Limb (tissue), 2 donors: ENCODE measurements around the gene TUT1.
"Not testable (repeated sequence)": the region's sequence is repeated elsewhere in the genome, so short reads cannot be mapped to it uniquely, and the experiment has no call there.

Experiments
- DNase-seq, 2 donors: peaks; one replicate each; pipeline ENCODE4 v3.0.0-alpha.2; 2016; ENCODE audit errors: extremely low spot score in 2 of 2

TUT1 gene

DNA sequence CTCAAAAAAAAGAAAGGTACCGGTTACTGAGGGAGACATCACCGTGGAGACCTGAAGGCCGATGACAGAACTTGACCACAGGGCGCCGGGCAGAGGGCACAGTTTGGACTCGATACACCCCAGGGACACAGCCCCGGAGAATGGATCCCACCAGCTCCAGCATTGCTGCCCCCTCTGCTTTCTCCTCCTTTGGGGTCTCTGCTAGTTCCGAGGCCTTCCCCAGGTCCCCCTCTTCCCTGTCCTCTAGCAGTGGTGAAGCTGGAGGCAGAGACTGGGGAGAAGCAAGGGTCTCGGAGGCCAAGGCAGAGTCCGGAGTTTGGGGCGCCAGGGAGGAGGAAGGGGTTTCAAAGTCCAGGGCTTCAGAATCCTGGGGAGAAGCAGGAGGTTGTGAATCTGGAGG lies 12.8 kb downstream of the TUT1 start:
- no peak for DNase-seq

DNA sequence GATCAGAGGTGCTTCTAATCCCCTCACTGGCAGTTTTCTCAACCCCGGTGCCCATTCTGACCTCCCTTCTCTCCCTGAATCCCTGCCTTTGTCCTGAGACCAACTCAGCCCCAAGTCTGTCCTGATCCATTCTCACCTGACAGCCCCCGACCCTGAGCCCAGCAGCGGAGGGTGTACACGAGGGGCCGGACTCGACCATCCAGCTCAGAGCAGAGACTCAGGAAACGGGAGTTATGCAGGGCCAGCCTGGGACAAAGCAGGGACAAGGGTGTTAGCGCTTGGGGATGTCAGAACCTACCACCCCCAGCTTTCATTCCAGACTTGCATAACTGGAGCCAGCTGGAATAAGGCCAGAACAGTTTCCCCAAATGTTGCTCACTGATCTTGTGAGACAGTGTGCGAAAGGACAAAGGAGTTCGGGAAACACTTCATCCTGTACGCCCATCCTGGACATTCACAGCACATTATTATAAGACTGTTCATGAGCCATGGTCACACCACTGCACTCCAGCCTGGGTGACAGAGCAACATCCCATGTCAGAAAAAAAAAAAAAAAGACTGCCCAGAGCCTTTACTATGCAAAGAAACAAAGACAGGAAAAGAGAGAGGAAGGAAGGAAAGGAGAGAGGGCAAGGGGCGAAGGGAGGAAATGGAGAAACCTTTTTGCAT lies 14.1 kb downstream of the TUT1 start:
- DNase-seq = no peak

DNA sequence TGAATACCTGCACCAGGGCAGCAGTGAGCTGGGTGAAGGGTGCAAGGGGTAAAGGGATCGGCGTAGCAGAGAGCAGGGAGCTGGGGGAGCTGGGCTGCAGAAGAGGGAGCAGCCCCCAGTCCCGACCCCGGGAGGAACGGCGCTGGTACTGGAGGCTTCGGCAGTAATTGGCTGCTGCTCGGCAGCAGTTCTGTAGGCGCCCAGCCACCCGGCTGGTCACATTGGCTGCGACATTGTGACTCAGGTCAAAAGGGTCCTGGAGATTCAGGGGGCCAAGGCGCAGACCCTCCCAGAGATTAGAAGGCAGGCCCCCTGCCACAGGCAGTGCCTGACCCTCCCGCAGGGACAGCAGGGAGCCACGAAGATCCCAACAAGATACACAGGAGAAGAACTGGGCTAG lies 15.5 kb downstream of the TUT1 start:
- no peak for DNase-seq

DNA sequence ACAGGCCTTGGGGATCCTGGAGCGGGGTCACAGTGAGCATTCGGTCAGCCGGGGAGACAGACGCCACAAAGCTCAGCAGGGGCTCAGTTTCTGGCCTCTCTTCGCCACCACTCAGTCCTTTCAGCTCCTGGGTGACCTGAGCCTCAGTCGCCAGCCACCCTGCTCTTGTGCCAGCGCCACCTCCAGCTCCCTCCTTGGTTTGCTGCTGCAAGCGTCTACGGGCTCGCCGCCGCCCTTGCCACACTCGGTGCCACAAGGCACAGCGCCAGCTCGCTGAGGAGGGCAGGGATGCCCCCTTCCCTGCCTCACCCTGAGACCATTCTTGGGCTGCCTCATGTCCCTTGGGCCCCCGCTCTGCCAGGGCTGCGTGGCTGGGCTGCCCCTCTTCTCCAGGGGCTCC lies 16.2 kb downstream of the TUT1 start:
- DNase-seq = no peak

DNA sequence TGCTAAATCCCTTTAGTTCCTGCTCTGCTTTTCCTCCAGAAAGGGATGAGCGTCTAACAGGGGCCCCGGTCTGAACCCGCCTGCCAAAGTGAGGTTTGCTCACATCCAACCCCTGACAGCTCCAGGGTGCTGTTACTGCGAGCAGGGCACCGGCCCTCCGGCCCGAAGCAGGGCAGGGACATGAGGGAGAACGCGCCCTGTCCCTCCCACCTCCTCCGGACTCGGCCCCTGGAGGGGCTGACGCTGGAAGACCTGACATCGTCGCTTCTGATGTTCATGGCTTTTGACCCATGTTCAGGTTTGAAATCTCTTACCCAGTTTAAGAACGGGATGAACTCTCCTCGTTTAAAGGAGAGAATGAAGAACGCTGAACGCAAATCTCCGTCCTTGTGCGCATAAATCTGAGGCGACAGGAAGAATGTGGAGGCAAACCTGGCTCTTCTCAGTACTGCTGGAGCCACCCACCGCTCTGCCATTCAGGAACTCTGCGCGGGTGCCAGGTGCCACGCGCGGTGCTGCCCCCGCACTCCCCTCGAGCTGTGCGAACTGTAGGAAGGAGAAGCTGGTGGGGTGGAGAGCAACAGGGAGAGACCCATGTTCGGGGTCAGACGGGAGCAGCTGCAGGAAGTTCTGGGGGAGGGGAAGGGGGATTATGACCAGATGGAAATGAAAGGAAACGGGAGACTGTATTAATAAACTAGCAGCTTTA lies 16.8 kb downstream of the TUT1 start:
- peak in 1 of 2 donors; percentile 48 for DNase-seq

DNA sequence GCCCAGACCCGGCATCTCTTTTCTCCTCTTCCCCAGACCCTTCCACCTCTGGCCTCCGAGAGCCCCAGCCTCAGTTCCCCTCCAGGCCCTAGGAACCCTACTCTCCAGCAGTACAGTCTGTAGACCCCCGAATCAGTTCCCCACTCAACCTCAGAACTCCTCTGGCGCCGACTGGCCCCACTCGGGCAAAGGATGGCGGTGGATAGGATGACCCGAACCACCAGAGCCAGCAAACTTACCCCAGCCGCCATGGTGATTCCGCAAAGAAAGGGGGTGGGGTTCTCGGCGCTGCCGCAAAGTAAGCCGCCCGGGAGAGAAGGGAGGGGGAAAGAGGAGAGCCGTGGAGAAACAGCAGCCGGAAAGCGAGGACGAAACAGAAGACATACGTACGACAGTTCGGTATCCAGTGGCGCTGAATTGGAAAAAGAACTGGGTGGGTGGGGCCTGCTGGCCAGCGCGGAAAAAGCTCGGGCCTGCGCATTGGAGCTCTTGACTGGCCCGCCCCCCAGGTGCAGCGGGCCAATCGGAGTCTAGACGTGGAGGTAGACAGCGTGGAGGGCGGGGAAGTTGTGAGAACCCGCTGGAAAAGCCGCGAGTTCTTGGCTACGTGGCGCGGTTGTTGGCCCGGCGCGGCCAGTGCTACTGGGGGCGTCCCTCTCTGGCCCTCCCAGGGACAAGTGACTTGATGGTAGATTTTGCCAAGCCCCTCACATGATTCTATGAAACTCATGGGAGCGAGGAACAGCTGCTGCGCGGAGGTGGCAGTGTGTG lies 17.5 kb downstream of the TUT1 start, which contains the start of gene EEF1G:
Gene EEF1G, minus strand, starts transcription at position 300 of the 771 bp plus-strand sequence. Its CDS starts 49 bp downstream, at position 251.
- peak; percentile 98 to 100 for DNase-seq

DNA sequence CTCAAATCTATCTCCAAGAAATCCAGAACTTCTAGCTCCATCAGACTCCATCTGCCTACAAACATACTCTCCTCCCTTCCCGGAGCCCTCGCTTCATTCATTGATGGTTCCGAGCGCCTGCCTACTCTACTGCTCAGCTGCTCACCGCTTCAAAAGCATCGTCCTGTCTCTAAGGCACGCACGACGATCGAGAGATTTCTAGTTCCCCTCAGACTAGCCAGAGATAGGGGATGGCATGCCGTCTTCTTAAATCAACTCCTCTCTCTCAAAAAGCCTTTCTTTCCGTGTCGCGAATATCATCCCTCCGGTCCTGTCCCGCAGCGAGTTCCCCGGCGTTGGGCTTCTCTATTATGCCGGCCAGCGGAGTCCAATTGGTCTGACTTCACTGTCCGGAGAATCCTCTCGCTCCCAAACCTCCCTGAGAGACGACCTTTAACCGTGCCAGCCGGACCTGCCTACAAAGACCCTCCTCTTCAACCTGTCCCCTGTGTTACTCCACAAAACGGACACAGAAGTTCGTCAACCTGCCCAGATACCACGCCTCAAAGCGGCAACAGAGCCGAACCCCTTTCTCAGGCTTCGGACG lies 18.2 kb downstream of the TUT1 start:
- peak in 1 of 2 donors; percentile 5 for DNase-seq

DNA sequence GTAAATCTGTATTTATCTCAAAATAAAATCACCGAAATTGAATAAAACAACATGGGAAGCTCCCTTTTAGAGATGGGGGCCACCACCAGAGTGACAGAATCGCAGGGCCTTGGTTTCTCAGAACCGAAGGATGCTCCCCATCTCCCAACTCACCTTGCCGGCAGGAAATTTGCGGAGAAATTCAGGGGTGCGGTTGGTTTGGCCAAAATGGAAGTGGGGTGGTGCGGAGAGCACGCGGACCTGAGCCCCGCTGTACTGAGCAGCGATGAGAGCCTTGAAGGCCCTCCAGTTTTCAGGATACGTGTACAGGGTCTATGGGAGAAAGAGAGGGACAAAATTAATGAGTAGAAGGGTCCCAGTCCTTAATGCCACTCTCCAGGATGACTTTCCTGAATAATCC lies 18.9 kb downstream of the TUT1 start:
- DNase-seq = no peak

DNA sequence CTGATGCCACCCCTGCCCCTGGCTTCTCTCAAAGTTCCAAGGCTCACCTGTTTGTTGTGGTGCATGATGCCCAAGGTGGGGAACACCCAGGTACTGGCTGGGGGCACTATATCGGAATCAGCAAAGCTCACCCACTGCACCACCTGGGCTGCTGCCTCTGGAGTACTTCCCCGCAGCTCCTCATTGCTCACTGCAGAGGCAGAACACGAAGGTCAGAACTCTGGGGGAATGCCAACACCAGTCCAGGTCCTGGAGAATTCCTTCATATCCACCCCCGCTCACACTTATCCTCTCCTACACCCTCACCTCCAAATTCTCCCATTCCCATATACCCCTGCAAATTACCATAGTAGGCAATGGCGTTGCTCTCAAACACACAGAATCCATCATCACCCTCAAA lies 19.8 kb downstream of the TUT1 start:
- DNase-seq = not testable (repeated sequence)

DNA sequence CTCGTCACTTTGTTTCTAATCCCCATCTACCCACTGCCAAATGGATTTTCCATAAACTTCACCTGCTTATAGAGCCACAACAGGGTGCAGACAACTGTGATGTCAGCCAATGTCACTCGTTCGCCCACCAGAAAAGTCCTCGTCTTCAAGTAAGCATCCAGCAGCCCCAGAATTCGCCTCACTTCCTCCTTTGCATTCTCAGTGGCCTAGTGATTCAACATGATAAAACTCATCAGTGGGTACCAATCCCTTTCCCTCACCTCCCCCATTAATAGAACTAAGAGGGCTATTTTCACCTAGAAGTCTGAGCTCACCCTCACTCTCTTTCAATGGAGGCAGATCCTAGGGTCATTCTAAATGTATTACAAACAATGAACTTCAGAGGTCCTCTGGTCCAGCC lies 20.4 kb downstream of the TUT1 start:
- DNase-seq = not testable (repeated sequence)

DNA sequence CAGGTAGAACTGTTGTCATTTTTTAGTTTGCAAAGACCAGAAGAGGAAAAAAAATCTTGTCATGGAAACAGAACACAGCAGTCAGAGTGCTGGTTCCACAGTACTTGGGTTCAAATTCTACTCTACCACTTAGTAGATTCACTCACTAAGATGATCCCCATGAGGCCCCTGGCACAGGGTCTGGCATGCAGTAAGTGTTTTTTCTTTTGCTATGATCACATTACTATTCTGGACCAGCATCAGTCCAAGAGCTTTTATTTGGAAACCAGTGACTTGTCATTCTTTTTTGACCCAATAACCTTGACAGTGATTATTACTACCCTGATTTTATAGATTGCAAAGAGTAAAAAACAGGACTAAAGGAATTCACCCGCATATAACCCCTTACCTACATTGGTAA lies 21.7 kb downstream of the TUT1 start:
- DNase-seq = no peak

DNA sequence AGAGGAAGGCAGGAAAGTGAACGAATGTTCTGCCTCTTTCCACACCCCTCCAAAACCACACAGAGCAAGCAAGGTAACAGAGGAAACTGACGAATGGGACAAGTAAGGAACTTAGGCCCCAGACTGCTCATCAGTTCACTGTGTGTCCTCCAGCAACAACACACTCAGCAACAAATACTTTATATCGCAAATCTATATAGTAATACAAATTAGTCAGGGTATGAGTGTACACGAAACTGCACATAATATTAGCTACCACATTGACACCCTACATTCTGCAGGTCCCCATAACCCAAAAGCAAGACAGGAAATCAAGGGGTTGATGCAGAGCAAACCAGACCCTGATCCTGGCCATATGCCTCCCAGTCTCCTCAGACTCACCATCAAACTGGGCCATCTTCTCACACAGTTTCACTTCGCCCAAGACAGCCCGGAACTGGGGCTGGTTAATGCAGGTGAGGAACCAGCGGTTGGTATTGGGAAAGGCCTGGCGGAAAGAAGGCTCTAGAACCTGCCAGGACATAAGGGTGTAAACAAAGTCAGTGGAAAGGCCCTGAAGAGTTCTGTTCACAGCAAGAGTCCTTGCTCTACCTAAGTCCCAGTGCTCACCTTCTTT lies 24.2 kb downstream of the TUT1 start:
- DNase-seq = no peak

DNA sequence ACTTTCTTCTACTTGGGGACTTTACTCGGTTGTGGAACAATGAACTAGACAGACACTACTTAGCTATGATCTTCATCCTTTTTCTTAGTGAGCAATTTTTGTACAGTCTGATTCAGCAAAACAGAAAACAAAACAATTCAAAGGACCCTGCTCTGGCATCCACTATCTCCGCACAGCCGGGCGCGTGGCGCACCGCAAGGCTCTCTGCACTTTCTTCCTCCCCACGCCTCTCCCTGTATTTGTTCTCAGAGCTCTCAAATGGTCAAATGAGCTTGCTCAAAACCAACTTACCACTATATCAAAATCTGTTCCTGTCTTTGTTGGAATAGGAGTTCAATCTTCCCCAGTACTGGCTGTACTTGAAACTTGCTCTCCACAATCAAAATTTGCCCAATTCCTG lies 25.1 kb downstream of the TUT1 start:
- DNase-seq = no peak

DNA sequence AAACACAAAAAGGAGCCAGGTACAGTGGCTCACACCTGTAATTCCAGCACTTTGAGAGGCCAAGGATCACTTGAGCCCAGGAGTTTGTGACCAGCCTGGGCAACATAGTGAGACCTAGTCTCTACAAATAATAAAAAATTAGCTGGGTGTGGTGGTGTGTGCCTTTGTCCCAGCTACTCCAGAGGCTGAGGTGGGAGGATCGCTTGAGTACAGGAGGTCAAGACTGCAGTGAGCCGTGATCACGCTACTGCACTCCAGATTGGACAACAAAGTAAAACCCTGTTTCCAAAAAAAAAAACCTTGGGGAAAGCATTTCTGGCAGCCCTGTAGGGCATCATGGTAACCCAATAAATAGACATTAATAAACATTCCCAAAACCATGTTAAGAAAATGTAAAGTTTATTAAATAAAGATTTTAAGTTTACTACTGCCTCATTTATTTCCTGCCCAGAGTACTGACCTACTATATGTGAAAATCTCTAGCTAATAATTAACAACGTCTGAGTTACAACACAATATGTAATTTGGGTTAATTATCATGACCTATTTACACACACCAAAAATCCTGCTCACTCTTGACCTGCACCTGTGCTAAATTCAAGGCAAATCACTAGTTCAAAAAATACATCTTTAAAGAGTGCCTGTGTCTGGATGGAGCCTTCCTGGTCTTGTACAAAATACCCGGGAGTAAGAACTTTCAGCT lies 26.1 kb downstream of the TUT1 start:
- DNase-seq = no peak

DNA sequence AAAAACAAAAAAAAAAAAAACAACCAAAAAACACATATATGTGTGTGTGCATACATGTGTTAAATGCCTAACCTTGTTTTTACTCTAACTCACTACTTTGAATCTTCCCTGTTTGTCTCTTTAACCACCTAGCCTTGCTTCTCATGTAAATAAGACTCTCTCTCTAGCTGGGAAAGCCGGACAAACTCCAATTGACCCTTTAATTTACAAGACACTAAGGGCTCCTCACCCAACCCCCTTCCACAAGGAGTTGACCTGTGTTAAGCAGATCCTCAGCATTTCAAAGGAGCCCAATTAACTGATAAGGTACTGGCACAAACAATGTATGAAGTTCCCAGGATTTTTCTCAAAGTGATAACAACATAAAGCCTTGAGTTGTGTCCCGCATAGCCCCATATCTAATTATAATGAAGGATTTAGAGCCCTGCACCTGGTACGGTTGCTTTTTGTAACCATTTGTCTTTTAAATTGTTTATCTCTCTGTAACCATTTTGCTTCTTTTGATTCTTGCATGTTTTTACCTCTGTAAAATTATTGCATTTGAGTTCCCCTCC lies 29.6 kb downstream of the TUT1 start:
- not testable (repeated sequence) for DNase-seq

DNA sequence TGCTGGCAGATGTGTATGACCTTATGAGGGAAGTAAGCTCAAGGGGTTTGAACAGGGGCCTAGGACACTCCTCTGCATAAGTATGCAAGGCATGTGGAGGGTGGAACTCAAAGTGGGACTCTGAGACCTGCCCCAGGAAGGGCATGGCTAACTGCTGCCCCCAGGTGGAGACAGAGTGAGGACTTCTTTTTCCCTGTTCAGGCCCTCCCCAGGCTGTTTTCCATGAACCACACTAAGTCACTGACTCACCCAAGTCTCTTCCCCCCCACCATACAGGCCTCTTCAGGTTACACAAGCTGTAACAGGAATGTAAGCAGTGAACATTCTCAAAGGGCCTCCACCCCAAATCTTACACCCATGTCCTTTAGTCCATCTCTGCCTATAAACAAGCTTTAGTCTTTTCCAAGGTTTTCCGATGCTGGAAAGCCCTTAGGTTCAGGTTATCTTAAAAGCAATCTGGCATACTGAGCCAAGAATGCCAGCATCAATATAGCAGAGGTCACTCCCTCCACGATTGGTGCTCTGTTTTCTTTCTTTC lies 30.7 kb downstream of the TUT1 start:
- DNase-seq = peak; percentile 78 to 82

DNA sequence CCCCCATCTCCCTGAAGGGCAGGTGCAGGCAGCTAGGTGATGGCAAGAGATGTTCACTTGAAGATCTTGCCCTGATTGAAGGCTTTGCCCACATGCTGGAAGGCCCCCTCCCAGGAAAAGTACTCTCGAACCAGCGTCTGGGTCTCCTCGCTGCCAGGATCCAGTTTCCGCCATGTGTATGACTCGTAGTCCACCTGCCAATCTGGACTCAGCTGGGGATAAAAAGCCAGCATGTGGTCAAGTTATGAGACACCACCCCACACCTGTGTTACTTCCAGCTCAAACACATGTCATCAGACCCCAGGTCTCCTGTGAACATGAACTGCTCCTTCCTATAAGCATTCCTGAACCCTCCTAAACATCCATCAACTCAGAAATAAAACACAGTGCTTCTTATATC lies 31.7 kb downstream of the TUT1 start:
- DNase-seq = not testable (repeated sequence)

DNA sequence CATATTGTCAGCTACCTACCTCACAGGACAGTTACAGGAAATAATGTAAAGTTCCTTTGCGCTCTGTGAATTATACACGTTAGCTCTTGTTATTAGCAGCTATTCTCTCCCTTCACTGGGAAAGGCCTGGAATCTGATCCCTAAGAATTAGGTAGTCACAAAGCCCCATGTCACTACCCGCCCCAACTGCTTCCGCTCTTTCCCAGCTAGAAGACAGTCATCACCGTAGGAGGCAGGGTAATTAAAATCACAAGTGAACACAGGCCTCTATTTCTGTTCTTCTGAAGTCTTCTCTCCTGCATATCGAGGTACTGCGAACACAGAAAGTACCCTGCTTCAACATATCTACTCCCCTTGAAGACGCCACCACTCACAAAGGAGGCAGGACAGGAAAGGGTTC lies 32.1 kb downstream of the TUT1 start:
- no peak for DNase-seq

DNA sequence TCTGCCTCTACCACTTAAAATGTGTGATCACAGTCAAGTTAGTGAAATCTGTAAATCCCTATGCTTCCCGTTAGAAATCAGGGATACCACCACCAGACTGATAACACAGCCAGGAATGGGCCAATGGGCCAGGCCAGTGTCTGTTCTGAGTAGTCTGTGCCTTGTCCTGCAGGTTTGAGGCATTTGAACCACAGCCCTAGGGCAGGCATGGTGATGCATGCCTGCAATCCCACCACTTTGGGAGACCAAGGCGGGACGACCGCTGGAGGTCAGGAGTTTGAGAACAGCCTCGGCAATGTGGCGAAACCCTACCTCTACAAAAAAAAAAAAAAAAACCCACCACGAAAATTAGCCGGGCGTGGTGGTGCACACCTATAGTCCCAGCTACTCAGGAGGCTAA lies 32.7 kb downstream of the TUT1 start:
- DNase-seq = no peak

DNA sequence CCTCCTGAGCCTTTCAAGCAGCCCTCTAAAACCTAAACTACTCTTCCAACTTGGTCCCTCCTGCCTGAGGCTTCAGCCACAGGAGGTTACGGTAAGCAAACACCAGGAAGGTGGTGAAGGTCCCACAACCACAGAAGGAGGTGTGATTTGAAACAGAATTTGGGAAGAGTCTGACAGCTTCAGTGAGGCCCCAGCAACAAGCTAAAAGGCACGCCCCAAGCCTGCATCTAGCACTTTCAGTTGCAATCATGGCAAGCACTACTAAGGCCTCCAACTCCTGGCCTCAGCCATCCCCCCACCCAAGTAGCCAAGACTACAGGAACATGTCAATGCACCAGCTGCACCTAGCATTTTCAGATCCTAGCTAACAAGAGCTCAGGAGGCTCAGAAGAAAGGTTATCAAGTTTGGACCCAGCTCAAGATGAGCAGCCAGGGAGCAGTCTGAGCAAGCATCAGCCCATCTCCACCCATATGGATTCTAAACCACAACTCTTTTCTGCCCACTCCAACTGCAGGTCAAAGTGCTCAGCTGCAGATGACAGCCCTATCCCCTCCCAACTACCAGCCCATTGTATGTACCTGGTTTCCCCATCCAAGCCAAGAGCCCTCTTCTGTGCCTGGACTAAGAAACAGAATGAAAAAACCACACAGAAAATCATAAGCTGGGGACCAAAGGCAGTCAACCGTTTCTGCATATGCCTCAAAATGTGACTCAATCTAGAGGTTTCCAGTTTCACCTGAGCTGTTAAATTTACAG lies 34.3 kb downstream of the TUT1 start:
- no peak for DNase-seq
